Upper lobe of right lung (tissue), 1 donor: ENCODE data around the gene SYT17. TPM values are rescaled to one million over a fixed set of nuclear protein-coding genes. Genes with fewer than 3 reads are reported as not detected.

Source experiments
- ATAC-seq: fragments of 200-7000 bp; cut with Tn5 transposase; one replicate; pipeline ENCODE4 v1.9.1; 2020; ENCODE audit warnings: mild to moderate bottlenecking, moderate library complexity
- DNase-seq: peaks from one replicate; pipeline ENCODE4 v3.0.0-alpha.2; 2020
- H3K27ac ChIP-seq: fragments of 200-600 bp; one replicate; pipeline ENCODE4 v1.8.0; 2022
- H3K27me3 ChIP-seq: fragments of 200-600 bp; one replicate; pipeline ENCODE4 v1.8.0; 2022; ENCODE audit warnings: mild to moderate bottlenecking
- H3K36me3 ChIP-seq: fragments of 200-600 bp; one replicate; pipeline ENCODE4 v1.8.0; 2022
- H3K4me1 ChIP-seq: fragments of 200-600 bp; one replicate; pipeline ENCODE4 v1.8.0; 2022
- H3K4me3 ChIP-seq: fragments of 200-600 bp; one replicate; pipeline ENCODE4 v1.8.0; 2022; ENCODE audit warnings: mild to moderate bottlenecking
- H3K9me3 ChIP-seq: fragments of 200-600 bp; one replicate; pipeline ENCODE4 v1.8.0; 2022
- CTCF ChIP-seq: fragments of 200-600 bp; IDR thresholded peaks from one replicate; pipeline ENCODE4 v1.8.0; 2022; ENCODE audit warnings: antibody characterized with exemption
- intact Hi-C: fragments of 100-400 bp; cut with DNase I; formaldehyde crosslinking; loops from one replicate; pipeline ENCODE4 v1.11.0; 2022
- long read RNA-seq: library from polyadenylated mRNA; unstranded; transcript quantifications from one replicate; pipeline ENCODE4 v2.0.0, GENCODE V29; 2021
- total RNA-seq: library from RNA; stranded (reverse); fragmentation: NEBNext Ultra II Directional; extraction: Animal tissue kit (Norgen Biotek cat#: 25700); gene quantifications from one replicate; pipeline ENCODE4 v1.2.1, GENCODE V29; 2021
- donor health status: DM: no; HTN: yes; CAD: no; lungs with severe emphysema.

SYT17 gene
- 13.7 TPM for total RNA-seq
- long read RNA-seq, partial matches to known transcripts = 2 of 22 reads
- long read RNA-seq, other reads (novel, unspliced or antisense) = 20 of 22 reads

- Histone ChIP-seq H3K27ac (peak within 1 kb of the TSS; percentile 84), H3K4me1 (peaks cover 6% of the 10 kb centered on the region), H3K27me3 (no peaks in the 10 kb centered on the region), H3K9me3 (no peaks in the 10 kb centered on the region), H3K4me3 (peak within 1 kb of the TSS; percentile 66), H3K36me3 (no peaks in the 10 kb centered on the region)
- TF ChIP-seq CTCF = peak; percentile 88
- intact Hi-C loops = no loop called here
- ATAC-seq = peak; percentile 95
- DNase-seq = peak; percentile 92
Observed at GRCh38 chr16:19167710-19168370, at the start of gene SYT17. SYT17 (plus strand) TSS chr16:19168240; CDS start chr16:19168647, 407 bp downstream.

- peaks cover 66% of the 10 kb centered on the region for H3K4me1 ChIP-seq
Observed at GRCh38 chr16:19118938-19119431, 49.1 kb upstream of the SYT17 start.

GRCh38 chr16:19119564-19119963, 48.5 kb upstream of the SYT17 start:
- TF ChIP-seq CTCF = no peak
- DNase-seq = no peak
- peaks cover 18% of the 10 kb centered on the region for H3K36me3 ChIP-seq
- H3K27ac ChIP-seq = peak overlapping the region; percentile 80
- H3K9me3 ChIP-seq = no peaks in the 10 kb centered on the region
- H3K27me3 ChIP-seq = no peaks in the 10 kb centered on the region
- no peak for ATAC-seq
- H3K4me3 ChIP-seq = peak overlapping the region; percentile 28
- H3K4me1 ChIP-seq = peaks cover 66% of the 10 kb centered on the region
- intact Hi-C loops = no loop called here

More at GRCh38 chr16:19118938-19119431, 49.1 kb upstream of the SYT17 start:
- no peak for TF ChIP-seq CTCF
- H3K27ac ChIP-seq = peak overlapping the region; percentile 80
- no peaks in the 10 kb centered on the region for H3K9me3 ChIP-seq
- DNase-seq (no peak), ATAC-seq (peak; percentile 45)
- peaks cover 18% of the 10 kb centered on the region for H3K36me3 ChIP-seq
- no peaks in the 10 kb centered on the region for H3K27me3 ChIP-seq
- intact Hi-C loops = no loop called here
- H3K4me3 ChIP-seq = peak overlapping the region; percentile 28

GRCh38 chr16:19123535-19124178, 44.4 kb upstream of the SYT17 start:
- H3K4me3 ChIP-seq = no peak overlapping the region
- no peak overlapping the region for H3K27ac ChIP-seq
- DNase-seq (no peak), ATAC-seq (no peak)
- no peaks in the 10 kb centered on the region for H3K27me3 ChIP-seq
- H3K4me1 ChIP-seq = peaks cover 30% of the 10 kb centered on the region
- TF ChIP-seq CTCF = no peak
- H3K36me3 ChIP-seq = peaks cover 5% of the 10 kb centered on the region
- H3K9me3 ChIP-seq = no peaks in the 10 kb centered on the region
- intact Hi-C loops = no loop called here

GRCh38 chr16:19126300-19126699, 41.7 kb upstream of the SYT17 start:
- no peak for DNase-seq
- no peaks in the 10 kb centered on the region for H3K27me3 ChIP-seq
- H3K36me3 ChIP-seq = no peaks in the 10 kb centered on the region
- ATAC-seq = no peak
- H3K4me3 ChIP-seq = no peak overlapping the region
- TF ChIP-seq CTCF = no peak
- intact Hi-C loops = no loop called here
- H3K9me3 ChIP-seq = no peaks in the 10 kb centered on the region
- no peak overlapping the region for H3K27ac ChIP-seq
- peaks cover 32% of the 10 kb centered on the region for H3K4me1 ChIP-seq
